Stimulated activated CD4-positive, alpha-beta T cell treated with anti-CD3 and anti-CD28 coated beads, Interleukin-15, amount 100 ng/mL, for 24 hours (primary cell): ENCODE measurements around the gene SLC44A1.

Experiments used
- DNase-seq: peaks from one replicate; pipeline ENCODE4 v3.0.0-alpha.2; 2020

Gene SLC44A1

GRCh38 chr9:105485131-105485530 is 240.7 kb downstream of the SLC44A1 start:
- no peak for DNase-seq
